Suprapubic skin (tissue), 4 donors: ENCODE data around the gene PHACTR2. TPM values are rescaled to one million over a fixed set of nuclear protein-coding genes. Genes with fewer than 3 reads are reported as not detected.

Experiments used
- DNase-seq, 2 donors: peaks; one replicate each; pipeline ENCODE4 v3.0.0-alpha.2; 2019; ENCODE audit warnings: low spot score in 2 of 2
- H3K27ac ChIP-seq: fragments of 200-600 bp; sonication (generic); one replicate; pipeline ENCODE4 v1.5.1; 2019
- H3K27me3 ChIP-seq: fragments of 200-600 bp; sonication (generic); one replicate; pipeline ENCODE4 v1.5.1; 2019
- H3K36me3 ChIP-seq: fragments of 200-600 bp; sonication (generic); one replicate; pipeline ENCODE4 v1.5.1; 2019
- H3K4me1 ChIP-seq: fragments of 200-600 bp; sonication (generic); one replicate; pipeline ENCODE4 v1.5.1; 2019
- H3K4me3 ChIP-seq: fragments of 200-600 bp; sonication (generic); one replicate; pipeline ENCODE4 v1.5.1; 2019; ENCODE audit warnings: mild to moderate bottlenecking
- H3K9me3 ChIP-seq: fragments of 200-600 bp; sonication (generic); one replicate; pipeline ENCODE4 v1.5.1; 2019
- CTCF ChIP-seq, 2 donors: fragments of 200-600 bp in 1 of 2; fragments of 450-650 bp in 1 of 2; sonication (generic) in 1 of 2; IDR thresholded peaks; one replicate each; pipeline ENCODE4 v1.5.1; 2016 to 2019; ENCODE audit warnings: antibody characterized with exemption in 2 of 2, mild to moderate bottlenecking in 1 of 2, moderate library complexity in 1 of 2
- EP300 ChIP-seq: sonication (generic); formaldehyde crosslinking; IDR thresholded peaks from one replicate; pipeline ENCODE4 v1.6.1; 2017; ENCODE audit warnings: antibody characterized with exemption
- POLR2A ChIP-seq, 2 donors: fragments of 450-650 bp; IDR thresholded peaks; one replicate each; pipeline ENCODE4 v1.6.1; 2017; ENCODE audit warnings: antibody characterized with exemption in 2 of 2, mild to moderate bottlenecking in 2 of 2, moderate library complexity in 2 of 2
- POLR2AphosphoS5 ChIP-seq, 3 donors: sonication (generic); formaldehyde crosslinking; IDR thresholded peaks; one replicate each; pipeline ENCODE4 v1.6.1; 2017; ENCODE audit warnings: antibody characterized with exemption in 3 of 3
- WGBS: methylation state at CpG from one replicate; pipeline ENCODE4 v1.1.5; 2018; 5-methylcytosine and 5-hydroxymethylcytosine counted together
- total RNA-seq, 4 donors: library from RNA; depleted of rRNA; stranded (reverse); fragments of >200 nt; gene quantifications; one replicate each; pipeline ENCODE4 v1.1.0, GENCODE V29; 2016

The PHACTR2 gene
- total RNA-seq, 4 donors from 2014 or later = 11.9 to 31.5 (median 20.9) TPM

GRCh38 chr6:143806282-143807102 is 128.7 kb downstream of the PHACTR2 start:
- WGBS = 84% methylated on average over 8 of the region's 8 CpGs
- Histone ChIP-seq H3K9me3 (no peaks in the 10 kb centered on the region), H3K4me3 (no peak overlapping the region), H3K27me3 (no peaks in the 10 kb centered on the region), H3K27ac (no peak overlapping the region), H3K36me3 (peaks cover 8% of the 10 kb centered on the region), H3K4me1 (no peaks in the 10 kb centered on the region)
- TF ChIP-seq POLR2AphosphoS5 (IDR thresholded peaks at IDR 0.05) (no peak), POLR2A (IDR thresholded peaks at IDR 0.05) (no peak)
- DNase-seq = no peak

GRCh38 chr6:143807103-143807772 is 129.5 kb downstream of the PHACTR2 start:
- peaks cover 8% of the 10 kb centered on the region for H3K36me3 ChIP-seq
- H3K4me3 ChIP-seq = no peak overlapping the region
- no peak overlapping the region for H3K27ac ChIP-seq
- no peaks in the 10 kb centered on the region for H3K9me3 ChIP-seq
- TF ChIP-seq CTCF (IDR thresholded peaks at IDR 0.05) (no peak), EP300 (no peak), POLR2AphosphoS5 (IDR thresholded peaks at IDR 0.05) (no peak), POLR2A (IDR thresholded peaks at IDR 0.05) (no peak)
- no peak for DNase-seq
- no peaks in the 10 kb centered on the region for H3K4me1 ChIP-seq
- WGBS = 89% methylated on average over 6 of the region's 6 CpGs
- H3K27me3 ChIP-seq = no peaks in the 10 kb centered on the region

- Histone ChIP-seq H3K9me3 (no peaks in the 10 kb centered on the region), H3K4me3 (no peak overlapping the region), H3K36me3 (peaks cover 5% of the 10 kb centered on the region), H3K27me3 (no peaks in the 10 kb centered on the region), H3K4me1 (no peaks in the 10 kb centered on the region), H3K27ac (no peak overlapping the region)
- no peak for TF ChIP-seq EP300
- no peak for TF ChIP-seq POLR2AphosphoS5 (IDR thresholded peaks at IDR 0.05)
- no peak for TF ChIP-seq CTCF (IDR thresholded peaks at IDR 0.05)
- TF ChIP-seq POLR2A (IDR thresholded peaks at IDR 0.05) = no peak
- 97% methylated on average over 2 of the region's 2 CpGs for WGBS
- no peak for DNase-seq
Measured at GRCh38 chr6:143810745-143811144, 133.0 kb downstream of the PHACTR2 start.

GRCh38 chr6:143811501-143812157 is 133.9 kb downstream of the PHACTR2 start:
- Histone ChIP-seq H3K9me3 (no peaks in the 10 kb centered on the region), H3K27ac (no peak overlapping the region), H3K4me1 (no peaks in the 10 kb centered on the region), H3K27me3 (no peaks in the 10 kb centered on the region), H3K36me3 (peaks cover 5% of the 10 kb centered on the region), H3K4me3 (no peak overlapping the region)
- TF ChIP-seq POLR2AphosphoS5 (IDR thresholded peaks at IDR 0.05) (no peak), POLR2A (IDR thresholded peaks at IDR 0.05) (no peak), EP300 (no peak), CTCF (IDR thresholded peaks at IDR 0.05) (no peak)
- WGBS = 90% methylated on average over 2 of the region's 2 CpGs
- DNase-seq = no peak

- Histone ChIP-seq H3K9me3 (no peaks in the 10 kb centered on the region), H3K36me3 (peaks cover 11% of the 10 kb centered on the region), H3K4me3 (no peak overlapping the region), H3K4me1 (no peaks in the 10 kb centered on the region), H3K27ac (no peak overlapping the region), H3K27me3 (no peaks in the 10 kb centered on the region)
- DNase-seq = no peak
- TF ChIP-seq POLR2A (IDR thresholded peaks at IDR 0.05) = no peak
- TF ChIP-seq CTCF (IDR thresholded peaks at IDR 0.05) = no peak
- TF ChIP-seq EP300 = no peak
Measured at GRCh38 chr6:143817621-143818020, 139.9 kb downstream of the PHACTR2 start.
